NT2/D1 (cell line): ENCODE data around the gene DOCK1.
"Not testable (repeated sequence)": the region's sequence is repeated elsewhere in the genome, so short reads cannot be mapped to it uniquely, and the experiment has no call there.

Experiments used
- DNase-seq: peaks from one replicate; pipeline ENCODE4 v3.0.0-alpha.2; 2011; ENCODE audit warnings: low read depth, low spot score
- H3K27me3 ChIP-seq: 2 replicates; pipeline ENCODE4 v1.6.0; 2011; ENCODE audit warnings: mild to moderate bottlenecking; ENCODE audit not compliant: insufficient read length, insufficient read depth
- H3K36me3 ChIP-seq: 2 replicates; pipeline ENCODE4 v1.6.1; 2011; ENCODE audit warnings: mild to moderate bottlenecking, low read length, mixed read lengths; ENCODE audit not compliant: insufficient read depth, insufficient read length
- H3K4me1 ChIP-seq: 2 replicates; pipeline ENCODE4 v1.5.1; 2011; ENCODE audit not compliant: insufficient read depth, insufficient read length
- H3K4me3 ChIP-seq: 2 replicates; pipeline ENCODE4 v1.5.1; 2011; ENCODE audit warnings: low read depth; ENCODE audit not compliant: insufficient read length
- H3K9ac ChIP-seq: 2 replicates; pipeline ENCODE4 v1.6.0; 2011; ENCODE audit warnings: low read depth; ENCODE audit not compliant: insufficient read length
- H3K9me3 ChIP-seq: 2 replicates; pipeline ENCODE4 v1.5.1; 2011; ENCODE audit warnings: mild to moderate bottlenecking, low read length; ENCODE audit not compliant: insufficient read depth
- SUZ12 ChIP-seq: IDR thresholded peaks from 2 replicates; pipeline ENCODE4 v1.6.1; 2011; ENCODE audit not compliant: insufficient read length, insufficient read depth; ENCODE audit errors: extremely low read depth
- YY1 ChIP-seq: IDR thresholded peaks from 2 replicates; pipeline ENCODE4 v1.6.1; 2011; ENCODE audit not compliant: insufficient read length, insufficient read depth
- ZNF274 ChIP-seq: IDR thresholded peaks from 2 replicates; pipeline ENCODE4 v1.6.1; 2011; ENCODE audit warnings: mild to moderate bottlenecking, low read depth, low read length

The DOCK1 gene

GRCh38 chr10:127291329-127291728 is 386.1 kb downstream of the DOCK1 start:
- no peak for TF ChIP-seq SUZ12
- TF ChIP-seq YY1 = no peak
- no peak for TF ChIP-seq ZNF274

DNA sequence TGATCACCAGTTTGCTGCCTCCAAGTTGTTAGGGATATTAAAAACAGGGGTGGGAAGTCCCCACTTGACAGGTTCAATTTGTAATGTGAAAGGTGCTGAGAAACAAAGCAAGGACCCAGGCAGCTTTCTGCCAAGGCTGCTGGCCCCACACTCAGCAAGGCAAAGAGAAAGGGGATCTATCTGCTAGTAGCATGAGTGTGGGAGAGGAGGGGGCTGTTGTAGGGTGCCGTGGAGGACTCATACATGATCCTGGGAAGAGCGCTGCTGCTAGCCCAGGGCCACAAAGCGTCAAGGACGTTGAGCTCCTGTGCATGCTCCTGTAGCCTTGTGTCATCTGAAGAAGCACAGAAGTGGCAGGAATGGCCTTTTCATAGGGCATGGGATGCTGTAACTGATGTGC is 387.7 kb downstream of the DOCK1 start:
- no peak for TF ChIP-seq ZNF274
- TF ChIP-seq SUZ12 = no peak
- TF ChIP-seq YY1 = no peak
- H3K36me3 ChIP-seq = no peaks in the 10 kb centered on the region
- peaks cover 3% of the 10 kb centered on the region for H3K4me1 ChIP-seq
- H3K4me3 ChIP-seq = no peak overlapping the region
- peaks cover 13% of the 10 kb centered on the region; the same call in 1 of the 2 replicates for H3K9me3 ChIP-seq
- no peak for DNase-seq
- no peak overlapping the region for H3K9ac ChIP-seq
- H3K27me3 ChIP-seq = no peaks in the 10 kb centered on the region

More at GRCh38 chr10:127291329-127291728, 386.1 kb downstream of the DOCK1 start:
- H3K36me3 ChIP-seq = no peaks in the 10 kb centered on the region
- H3K4me3 ChIP-seq = no peak overlapping the region
- peaks cover 19% of the 10 kb centered on the region for H3K9me3 ChIP-seq
- DNase-seq = no peak
- H3K4me1 ChIP-seq = peaks cover 3% of the 10 kb centered on the region
- H3K27me3 ChIP-seq = no peaks in the 10 kb centered on the region
- no peak overlapping the region for H3K9ac ChIP-seq

DNA sequence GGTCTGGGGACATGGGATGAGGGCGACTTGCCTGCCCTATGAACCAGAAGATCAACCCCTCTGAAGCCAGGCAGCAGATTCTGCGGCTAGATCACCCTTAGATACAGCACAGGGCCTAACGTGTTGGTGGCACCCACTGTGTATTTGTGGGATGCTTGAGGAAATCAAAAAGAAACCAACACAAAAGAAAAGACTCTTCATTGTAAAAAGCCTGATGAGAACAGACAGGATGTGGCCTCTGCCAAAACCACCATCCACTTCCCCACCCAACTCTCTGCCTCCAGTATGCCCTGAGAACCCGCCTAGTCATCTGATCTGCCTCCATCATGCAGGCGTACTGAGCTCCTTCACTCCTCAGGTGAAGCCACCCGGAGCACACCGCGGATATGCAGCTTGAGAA is 388.4 kb downstream of the DOCK1 start:
- H3K9me3 ChIP-seq = peaks cover 5% of the 10 kb centered on the region; the same call in 1 of the 2 replicates
- no peak overlapping the region for H3K4me3 ChIP-seq
- no peaks in the 10 kb centered on the region for H3K36me3 ChIP-seq
- H3K27me3 ChIP-seq = no peaks in the 10 kb centered on the region
- H3K4me1 ChIP-seq = peaks cover 3% of the 10 kb centered on the region
- no peak overlapping the region for H3K9ac ChIP-seq
- no peak for DNase-seq
- TF ChIP-seq ZNF274 = no peak
- TF ChIP-seq YY1 = no peak
- no peak for TF ChIP-seq SUZ12

DNA sequence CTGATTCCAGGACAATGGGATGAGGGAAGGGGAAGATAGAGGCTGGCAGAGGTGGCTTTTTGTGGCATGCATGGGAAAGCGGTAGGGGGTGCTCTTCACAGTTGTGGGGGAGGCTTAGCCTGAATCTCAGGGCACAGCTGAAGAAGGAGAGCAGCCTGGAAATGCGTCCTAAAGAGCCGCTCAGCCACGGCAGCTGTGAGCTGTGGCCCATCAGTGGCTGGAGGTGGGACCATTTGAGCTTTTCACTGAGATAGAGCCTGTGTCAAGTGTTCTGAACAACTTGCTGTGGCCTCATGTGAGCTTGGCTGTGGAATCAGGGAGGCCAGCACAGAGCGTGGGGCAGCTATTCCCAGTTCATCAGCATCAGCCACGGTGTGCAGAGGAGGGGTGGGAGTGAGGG is 391.5 kb downstream of the DOCK1 start:
- Histone ChIP-seq H3K9me3 (no peaks in the 10 kb centered on the region), H3K4me1 (peaks cover 3% of the 10 kb centered on the region), H3K4me3 (no peak overlapping the region), H3K36me3 (no peaks in the 10 kb centered on the region), H3K9ac (no peak overlapping the region), H3K27me3 (no peaks in the 10 kb centered on the region)
- DNase-seq = no peak
- TF ChIP-seq SUZ12 (no peak), YY1 (no peak), ZNF274 (no peak)

DNA sequence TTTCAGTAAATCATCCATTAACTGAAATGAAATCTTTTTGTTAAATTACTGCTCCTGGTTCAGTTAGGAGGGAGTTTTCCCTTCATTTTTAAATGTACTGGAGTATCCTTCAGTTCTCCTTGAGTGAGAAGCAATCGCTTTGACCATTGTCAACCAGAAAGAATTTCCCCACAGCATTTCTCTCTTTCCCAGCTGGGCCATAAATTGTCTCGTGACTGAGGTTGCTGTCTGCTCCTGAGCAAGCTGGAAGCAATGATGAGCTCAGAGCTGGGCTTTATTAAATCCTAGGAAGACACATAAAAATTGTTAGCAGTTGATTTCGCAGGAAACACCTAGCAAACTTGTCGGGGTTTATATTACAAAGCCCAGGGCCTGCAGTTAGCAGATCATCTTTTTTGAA is 393.2 kb downstream of the DOCK1 start:
- no peak overlapping the region for H3K9ac ChIP-seq
- DNase-seq = no peak
- no peak for TF ChIP-seq YY1
- TF ChIP-seq SUZ12 = no peak
- no peak for TF ChIP-seq ZNF274

GRCh38 chr10:127299192-127299591 is 394.0 kb downstream of the DOCK1 start:
- H3K4me1 ChIP-seq, H3K36me3 ChIP-seq, H3K9me3 ChIP-seq, H3K9ac ChIP-seq, H3K4me3 ChIP-seq, DNase-seq, H3K27me3 ChIP-seq: not testable (repeated sequence)

More for the DNA sequence above, 393.2 kb downstream of the DOCK1 start:
- H3K4me3 ChIP-seq = no peak overlapping the region
- no peaks in the 10 kb centered on the region for H3K9me3 ChIP-seq
- peaks cover 3% of the 10 kb centered on the region for H3K4me1 ChIP-seq
- no peaks in the 10 kb centered on the region for H3K27me3 ChIP-seq
- H3K36me3 ChIP-seq = no peaks in the 10 kb centered on the region

- H3K9ac ChIP-seq = no peak overlapping the region
- H3K4me3 ChIP-seq = no peak overlapping the region
- no peaks in the 10 kb centered on the region for H3K27me3 ChIP-seq
- no peak for DNase-seq
- peaks cover 3% of the 10 kb centered on the region for H3K4me1 ChIP-seq
- H3K36me3 ChIP-seq = no peaks in the 10 kb centered on the region
- H3K9me3 ChIP-seq = no peaks in the 10 kb centered on the region
- TF ChIP-seq SUZ12 = no peak
- no peak for TF ChIP-seq YY1
- no peak for TF ChIP-seq ZNF274
Measured at GRCh38 chr10:127299956-127300689, 394.9 kb downstream of the DOCK1 start.
